Parathyroid adenoma (tissue), 2 donors: ENCODE data around the gene TMEM151B.

Experiments used
- H2AFZ ChIP-seq: fragments of 300-600 bp; sonication (generic); one replicate; pipeline ENCODE4 v1.7.0; 2017; ENCODE audit warnings: antibody characterized with exemption, mild to moderate bottlenecking
- H3K27ac ChIP-seq: fragments of 300-600 bp; sonication (generic); one replicate; pipeline ENCODE4 v1.7.0; 2017
- H3K27me3 ChIP-seq: fragments of 300-600 bp; sonication (generic); one replicate; pipeline ENCODE4 v1.7.0; 2017; ENCODE audit warnings: low read length; ENCODE audit not compliant: control insufficient read depth, insufficient read depth
- H3K36me3 ChIP-seq: fragments of 300-600 bp; sonication (generic); one replicate; pipeline ENCODE4 v1.7.0; 2017; ENCODE audit warnings: low read length; ENCODE audit not compliant: control insufficient read depth, insufficient read depth
- H3K4me1 ChIP-seq: fragments of 300-600 bp; sonication (generic); one replicate; pipeline ENCODE4 v1.7.0; 2017; ENCODE audit warnings: control low read depth
- H3K4me2 ChIP-seq: fragments of 300-600 bp; sonication (generic); one replicate; pipeline ENCODE4 v1.7.0; 2017; ENCODE audit warnings: low read length
- H3K4me3 ChIP-seq: fragments of 300-600 bp; sonication (generic); one replicate; pipeline ENCODE4 v1.7.0; 2017; ENCODE audit warnings: low read depth, low read length
- H3K79me2 ChIP-seq: fragments of 300-600 bp; sonication (generic); one replicate; pipeline ENCODE4 v1.7.0; 2017; ENCODE audit warnings: control low read depth
- H3K9ac ChIP-seq: fragments of 300-600 bp; sonication (generic); one replicate; pipeline ENCODE4 v1.7.0; 2017; ENCODE audit warnings: mild to moderate bottlenecking
- H3K9me3 ChIP-seq: fragments of 300-600 bp; sonication (generic); one replicate; pipeline ENCODE4 v1.7.0; 2017; ENCODE audit warnings: low read length; ENCODE audit not compliant: control insufficient read depth
- TF ChIP-seq, protein P1 (sequence below): fragments of 300-600 bp; sonication (generic); IDR thresholded peaks from one replicate; pipeline ENCODE4 v1.7.0; 2017; ENCODE audit warnings: antibody characterized with exemption, mild to moderate bottlenecking
- donor health status: primary hyperparathyroidism.

TMEM151B gene

DNA sequence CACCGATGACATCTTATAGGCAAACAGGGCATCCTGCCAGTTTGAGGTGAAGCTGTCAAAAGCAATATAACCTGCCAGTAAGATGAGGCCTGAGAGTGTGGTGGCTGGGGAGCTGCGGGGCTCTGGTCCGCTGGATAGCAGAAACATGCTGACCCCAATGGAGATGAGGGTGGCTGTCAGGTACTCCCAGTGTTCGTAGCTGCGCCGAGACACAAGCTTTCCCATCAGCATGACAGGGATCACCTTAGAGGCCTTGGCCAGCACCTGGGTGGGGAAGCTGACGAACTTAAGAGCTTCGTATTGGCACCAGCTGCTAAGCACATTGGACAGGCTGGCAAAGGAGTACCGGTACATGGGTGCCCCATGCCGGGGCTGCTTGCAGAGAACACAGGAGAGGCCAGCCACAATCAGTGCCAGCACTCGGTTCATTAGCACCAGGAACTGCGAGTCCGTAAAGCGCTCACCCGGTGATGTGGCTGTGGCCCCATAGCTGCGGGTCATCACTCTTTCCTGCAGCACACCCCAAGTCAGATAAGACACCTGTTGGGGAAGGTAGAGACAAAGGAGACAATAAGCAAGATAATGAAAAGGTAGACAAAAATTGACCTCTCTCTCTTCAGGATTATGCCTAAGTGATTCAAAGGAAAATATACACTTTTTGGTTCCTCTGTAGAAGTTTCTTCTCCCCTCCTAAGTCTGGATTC lies 15.0 kb upstream of the TMEM151B start:
- Histone ChIP-seq H3K4me2 (no peak overlapping the region), H3K4me1 (peaks cover 12% of the 10 kb centered on the region), H3K27me3 (no peaks in the 10 kb centered on the region), H2AFZ (no peak overlapping the region), H3K9me3 (no peaks in the 10 kb centered on the region), H3K27ac (no peak overlapping the region), H3K9ac (no peak overlapping the region), H3K4me3 (no peak overlapping the region), H3K79me2 (no peaks in the 10 kb centered on the region), H3K36me3 (no peaks in the 10 kb centered on the region)
- TF ChIP-seq, protein P1, sequence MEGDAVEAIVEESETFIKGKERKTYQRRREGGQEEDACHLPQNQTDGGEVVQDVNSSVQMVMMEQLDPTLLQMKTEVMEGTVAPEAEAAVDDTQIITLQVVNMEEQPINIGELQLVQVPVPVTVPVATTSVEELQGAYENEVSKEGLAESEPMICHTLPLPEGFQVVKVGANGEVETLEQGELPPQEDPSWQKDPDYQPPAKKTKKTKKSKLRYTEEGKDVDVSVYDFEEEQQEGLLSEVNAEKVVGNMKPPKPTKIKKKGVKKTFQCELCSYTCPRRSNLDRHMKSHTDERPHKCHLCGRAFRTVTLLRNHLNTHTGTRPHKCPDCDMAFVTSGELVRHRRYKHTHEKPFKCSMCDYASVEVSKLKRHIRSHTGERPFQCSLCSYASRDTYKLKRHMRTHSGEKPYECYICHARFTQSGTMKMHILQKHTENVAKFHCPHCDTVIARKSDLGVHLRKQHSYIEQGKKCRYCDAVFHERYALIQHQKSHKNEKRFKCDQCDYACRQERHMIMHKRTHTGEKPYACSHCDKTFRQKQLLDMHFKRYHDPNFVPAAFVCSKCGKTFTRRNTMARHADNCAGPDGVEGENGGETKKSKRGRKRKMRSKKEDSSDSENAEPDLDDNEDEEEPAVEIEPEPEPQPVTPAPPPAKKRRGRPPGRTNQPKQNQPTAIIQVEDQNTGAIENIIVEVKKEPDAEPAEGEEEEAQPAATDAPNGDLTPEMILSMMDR = no peak

DNA sequence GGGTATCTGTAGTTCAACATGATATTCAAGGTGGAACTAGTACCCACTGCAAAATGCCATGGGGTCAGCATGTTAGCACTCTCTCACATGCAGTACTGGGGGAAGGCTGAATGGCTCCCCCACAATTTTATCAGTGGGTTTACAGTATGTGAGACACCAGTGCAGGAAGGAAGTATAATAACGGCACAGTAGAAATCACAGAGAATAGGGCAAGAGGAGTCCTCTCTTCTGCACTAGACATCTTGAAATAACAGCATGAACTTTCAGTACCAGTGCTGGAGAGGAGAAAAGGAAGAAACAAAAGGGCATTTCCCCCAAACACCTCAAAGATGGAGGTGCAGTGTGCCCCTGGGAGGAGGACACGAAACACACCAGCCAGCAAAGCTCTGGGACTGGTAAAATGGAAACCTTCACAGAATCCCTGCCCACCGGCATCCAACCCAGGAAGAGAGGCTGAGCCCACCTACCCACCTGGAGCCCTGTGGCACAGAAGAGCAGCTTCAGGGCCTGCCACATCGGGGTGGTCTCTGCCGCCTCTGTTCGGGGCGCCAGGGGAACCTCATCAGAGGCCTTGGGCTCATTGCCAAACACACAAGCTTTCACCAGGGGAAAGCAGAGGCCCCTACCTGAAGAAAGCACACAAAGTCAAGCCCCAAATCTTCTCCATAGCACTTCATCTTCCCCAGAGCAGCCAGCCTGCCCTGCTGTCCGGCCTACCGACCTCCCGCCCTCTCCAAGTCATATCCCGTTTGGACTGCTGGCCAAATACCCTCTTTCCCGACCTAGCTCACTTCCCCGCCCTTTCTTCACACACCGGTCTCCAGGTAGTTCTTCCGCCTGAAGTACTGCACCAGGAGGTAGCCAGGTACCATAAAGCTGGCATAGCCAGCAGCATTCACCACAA lies 14.1 kb upstream of the TMEM151B start:
- no peaks in the 10 kb centered on the region for H3K36me3 ChIP-seq
- H3K4me3 ChIP-seq = peak overlapping the region; percentile 67
- H3K79me2 ChIP-seq = no peaks in the 10 kb centered on the region
- peak overlapping the region; percentile 97 for H2AFZ ChIP-seq
- H3K4me1 ChIP-seq = peaks cover 12% of the 10 kb centered on the region
- no peaks in the 10 kb centered on the region for H3K9me3 ChIP-seq
- H3K27me3 ChIP-seq = no peaks in the 10 kb centered on the region
- peak overlapping the region; percentile 81 for H3K27ac ChIP-seq
- H3K4me2 ChIP-seq = peak overlapping the region; percentile 60
- TF ChIP-seq, protein P1 = no peak
- H3K9ac ChIP-seq = no peak overlapping the region

DNA sequence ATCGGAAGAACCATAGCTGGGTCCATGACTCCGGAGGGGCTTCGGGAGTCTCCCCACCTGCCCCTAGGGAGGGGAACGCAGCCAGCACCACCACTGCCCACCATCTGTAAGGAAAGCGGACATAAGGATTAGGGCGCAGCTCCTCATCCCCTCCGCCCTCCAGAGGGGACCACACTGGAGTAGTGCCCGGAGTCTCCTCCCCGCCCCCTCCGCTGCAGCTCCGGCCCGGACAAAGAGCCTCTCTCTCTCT lies 13.6 kb upstream of the TMEM151B start:
- H3K4me1 ChIP-seq = peaks cover 12% of the 10 kb centered on the region
- H2AFZ ChIP-seq = peak overlapping the region; percentile 97
- H3K4me3 ChIP-seq = peak overlapping the region; percentile 67
- peak overlapping the region; percentile 81 for H3K27ac ChIP-seq
- TF ChIP-seq, protein P1 = no peak
- peak overlapping the region; percentile 60 for H3K4me2 ChIP-seq
- H3K9me3 ChIP-seq = no peaks in the 10 kb centered on the region
- no peaks in the 10 kb centered on the region for H3K36me3 ChIP-seq
- H3K9ac ChIP-seq = no peak overlapping the region
- H3K27me3 ChIP-seq = no peaks in the 10 kb centered on the region
- no peaks in the 10 kb centered on the region for H3K79me2 ChIP-seq

DNA sequence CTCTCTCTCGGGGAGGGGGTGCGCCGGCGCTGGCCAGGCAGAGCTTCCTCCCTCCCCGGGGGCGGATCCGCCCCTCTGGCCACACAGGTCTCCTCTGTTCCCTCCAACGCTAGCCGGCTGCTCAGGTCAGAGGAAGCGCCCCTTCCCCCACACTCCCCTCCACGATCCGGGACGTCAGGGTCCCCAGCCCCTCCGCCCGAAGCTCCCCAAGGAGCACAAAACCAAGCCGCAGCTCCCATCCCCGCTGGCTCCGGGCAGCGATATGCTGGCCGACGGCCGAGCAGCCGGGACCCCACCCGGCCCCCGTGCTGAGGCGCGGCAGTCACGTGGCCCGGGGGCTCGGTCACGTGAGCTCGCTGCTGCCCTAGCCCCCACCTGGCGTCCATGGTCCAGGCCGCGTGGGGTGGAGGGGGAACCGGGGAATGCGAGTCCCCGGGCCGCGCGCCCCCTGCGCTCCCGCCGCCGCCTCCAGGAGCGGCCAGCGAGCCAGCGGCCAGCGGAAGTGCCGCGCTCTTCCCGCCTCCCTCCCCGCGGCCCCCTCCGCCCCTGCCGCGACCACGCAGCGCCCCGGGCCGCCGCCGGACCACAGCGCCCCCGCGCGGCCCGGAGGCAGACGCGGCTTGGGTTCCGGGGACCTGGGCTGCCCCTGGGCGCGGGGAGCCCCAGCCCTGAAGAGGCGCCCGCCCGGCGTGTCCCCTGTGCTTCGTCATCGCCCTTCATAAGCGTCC lies 13.1 kb upstream of the TMEM151B start, which contains the start of gene SLC35B2:
TSS of gene SLC35B2 (minus strand) at position 504 of the 728 bp plus-strand sequence. CDS start at position 386, 118 bp downstream.
- Histone ChIP-seq H3K27ac (peak within 1 kb of the TSS; percentile 81), H3K9ac (peak within 1 kb of the TSS; percentile 0), H3K4me1 (peaks cover 12% of the 10 kb centered on the region), H2AFZ (peak within 1 kb of the TSS; percentile 97), H3K36me3 (no peaks in the 10 kb centered on the region), H3K79me2 (no peaks in the 10 kb centered on the region), H3K27me3 (no peaks in the 10 kb centered on the region), H3K9me3 (no peaks in the 10 kb centered on the region), H3K4me3 (peak within 1 kb of the TSS; percentile 67), H3K4me2 (peak within 1 kb of the TSS; percentile 84)
- TF ChIP-seq, protein P1 = peak; percentile 49
